Measurements from ENCODE around the gene PCSK4. TPM values are rescaled to one million over a fixed set of nuclear protein-coding genes. Genes with fewer than 3 reads are reported as not detected.

Gene PCSK4
- total RNA-seq, 1 donor from 2014 or later, result 4.9 TPM

DNA sequence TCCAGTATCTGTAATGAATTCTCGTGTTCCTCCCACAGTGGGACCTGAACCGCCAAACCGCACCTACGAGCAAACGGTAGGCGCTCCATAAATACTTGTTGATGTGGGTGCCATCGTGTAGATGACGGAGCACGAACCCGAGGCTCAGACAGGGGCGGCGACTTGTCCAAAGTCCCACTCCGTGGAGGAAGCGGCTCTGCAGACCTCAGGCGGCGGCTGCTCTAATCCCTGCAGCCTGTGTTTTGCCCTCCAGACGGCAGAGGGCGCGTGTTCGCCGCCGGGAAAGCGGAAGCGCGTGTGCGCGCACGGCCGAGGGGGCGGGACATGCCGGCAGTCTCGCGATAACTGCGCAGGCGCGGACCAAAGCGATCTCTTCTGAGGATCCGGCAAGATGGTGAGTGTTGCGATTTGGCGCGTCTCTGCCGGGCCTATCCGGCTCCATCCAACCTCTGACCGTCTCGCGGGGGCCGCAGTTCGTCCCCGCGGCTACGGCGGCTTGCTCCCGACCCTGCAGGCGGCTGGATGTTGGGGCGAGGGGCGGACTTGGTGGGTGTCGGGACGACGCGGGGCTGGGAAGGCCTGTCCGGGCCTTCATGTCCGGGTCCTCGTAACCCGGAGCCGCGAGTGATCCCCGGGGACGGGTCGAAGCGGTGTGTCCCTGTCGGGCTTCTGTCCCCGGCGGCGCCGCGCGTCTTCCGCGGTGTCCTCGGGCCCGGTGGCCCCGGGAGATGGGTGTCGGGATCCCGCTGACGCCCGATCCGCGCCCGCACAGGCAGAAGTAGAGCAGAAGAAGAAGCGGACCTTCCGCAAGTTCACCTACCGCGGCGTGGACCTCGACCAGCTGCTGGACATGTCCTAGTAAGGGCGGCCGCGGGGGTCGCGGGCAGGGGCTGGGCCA lies 51.9 kb downstream of the PCSK4 start, which contains the start of gene RPS15:
Gene RPS15, plus strand, starts transcription at position 362 of the 898 bp plus-strand sequence. Its CDS starts 30 bp downstream, at position 392.
- DNase-seq (ENCODE audit: low read depth), result peak; percentile 85

DNA sequence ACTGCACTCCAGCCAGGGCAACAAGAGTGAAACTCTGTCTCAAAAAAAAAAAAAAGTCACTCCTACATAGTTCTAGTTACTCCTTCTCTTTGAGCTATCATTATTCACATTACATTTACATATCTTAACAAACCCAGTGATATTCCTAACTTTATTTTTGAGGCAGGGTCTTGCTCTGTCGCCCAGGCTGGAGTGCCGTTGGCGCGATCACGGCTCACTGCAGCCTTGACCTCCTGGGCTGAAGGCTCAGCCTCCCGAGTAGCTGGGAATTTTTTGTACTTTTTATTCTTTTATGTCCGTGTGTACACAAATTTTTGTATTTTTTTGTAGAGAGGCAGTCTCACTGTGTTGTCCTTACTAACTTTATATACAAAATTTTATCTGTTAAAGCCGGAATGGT lies 52.5 kb downstream of the PCSK4 start:
- no peak for DNase-seq (ENCODE audit: low read depth)

DNA sequence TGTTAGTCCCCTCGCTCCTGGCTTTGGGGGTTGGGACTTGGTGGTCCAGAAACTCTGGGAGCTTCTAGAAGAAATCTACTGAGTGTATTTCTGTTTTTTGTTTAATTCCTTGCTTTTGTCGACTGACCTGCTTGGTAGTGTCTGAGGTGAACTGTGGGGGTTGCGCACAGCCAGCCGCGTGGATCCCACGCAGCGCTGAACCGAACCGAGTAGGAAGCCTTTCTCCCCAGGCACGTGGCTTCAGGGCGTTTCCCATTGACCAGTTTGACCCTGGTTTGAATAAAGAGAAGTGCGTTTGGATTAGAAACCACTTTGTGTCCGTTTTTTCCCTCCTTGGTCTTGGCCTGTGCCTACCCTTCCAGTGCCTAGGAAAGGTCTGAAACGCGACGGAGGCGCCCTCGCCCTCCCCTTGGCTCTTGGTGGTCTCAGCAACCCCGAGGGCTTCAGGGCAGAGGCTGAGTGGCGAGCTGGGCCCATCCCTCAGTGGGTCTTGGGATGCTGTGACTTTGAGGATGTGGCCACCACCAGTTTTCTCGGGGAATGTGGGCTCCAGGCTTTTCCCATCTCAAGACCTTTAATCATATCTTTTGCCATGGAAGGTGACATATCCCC lies 54.7 kb downstream of the PCSK4 start:
- DNase-seq (ENCODE audit: low read depth), result no peak

DNA sequence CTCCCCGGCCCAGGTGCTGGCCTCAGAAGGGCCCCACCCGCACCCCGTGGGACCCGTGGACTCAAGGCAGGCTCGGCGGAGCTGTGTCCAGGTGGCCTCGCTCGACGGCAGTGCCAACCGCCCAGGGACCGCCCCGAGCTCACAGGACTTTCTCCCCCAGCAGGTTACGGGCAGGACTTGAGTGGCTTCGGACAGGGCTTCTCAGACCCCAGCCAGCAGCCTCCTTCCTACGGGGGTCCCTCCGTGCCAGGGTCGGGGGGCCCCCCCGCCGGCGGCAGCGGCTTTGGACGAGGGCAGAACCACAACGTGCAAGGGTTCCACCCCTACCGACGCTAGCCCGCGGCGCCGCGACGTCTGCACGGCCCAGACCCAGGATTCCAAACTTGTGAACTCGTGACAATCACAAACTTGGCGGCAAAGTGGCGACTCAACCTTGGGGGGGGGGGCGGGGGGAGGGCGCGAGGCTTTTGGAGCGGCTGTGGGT lies 55.5 kb downstream of the PCSK4 start:
- DNase-seq (ENCODE audit: low read depth), result no peak

DNA sequence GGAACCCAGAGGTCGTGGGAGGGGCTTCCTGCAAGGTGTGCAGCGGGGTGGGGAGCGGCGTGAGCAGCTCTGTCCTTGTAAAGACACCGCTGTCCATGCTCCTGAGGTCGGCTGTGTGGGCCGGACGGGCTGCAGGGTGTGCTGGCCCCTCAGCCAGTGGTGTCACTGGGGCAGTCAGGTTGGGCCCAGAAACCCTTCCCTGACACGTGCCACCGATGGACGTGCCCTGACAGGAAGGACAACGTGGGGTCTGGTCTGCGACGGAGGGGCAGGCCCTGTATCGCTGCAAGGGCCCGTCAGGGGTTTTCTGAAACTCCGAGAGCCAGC lies 56.1 kb downstream of the PCSK4 start:
- DNase-seq (ENCODE audit: low read depth), result no peak

DNA sequence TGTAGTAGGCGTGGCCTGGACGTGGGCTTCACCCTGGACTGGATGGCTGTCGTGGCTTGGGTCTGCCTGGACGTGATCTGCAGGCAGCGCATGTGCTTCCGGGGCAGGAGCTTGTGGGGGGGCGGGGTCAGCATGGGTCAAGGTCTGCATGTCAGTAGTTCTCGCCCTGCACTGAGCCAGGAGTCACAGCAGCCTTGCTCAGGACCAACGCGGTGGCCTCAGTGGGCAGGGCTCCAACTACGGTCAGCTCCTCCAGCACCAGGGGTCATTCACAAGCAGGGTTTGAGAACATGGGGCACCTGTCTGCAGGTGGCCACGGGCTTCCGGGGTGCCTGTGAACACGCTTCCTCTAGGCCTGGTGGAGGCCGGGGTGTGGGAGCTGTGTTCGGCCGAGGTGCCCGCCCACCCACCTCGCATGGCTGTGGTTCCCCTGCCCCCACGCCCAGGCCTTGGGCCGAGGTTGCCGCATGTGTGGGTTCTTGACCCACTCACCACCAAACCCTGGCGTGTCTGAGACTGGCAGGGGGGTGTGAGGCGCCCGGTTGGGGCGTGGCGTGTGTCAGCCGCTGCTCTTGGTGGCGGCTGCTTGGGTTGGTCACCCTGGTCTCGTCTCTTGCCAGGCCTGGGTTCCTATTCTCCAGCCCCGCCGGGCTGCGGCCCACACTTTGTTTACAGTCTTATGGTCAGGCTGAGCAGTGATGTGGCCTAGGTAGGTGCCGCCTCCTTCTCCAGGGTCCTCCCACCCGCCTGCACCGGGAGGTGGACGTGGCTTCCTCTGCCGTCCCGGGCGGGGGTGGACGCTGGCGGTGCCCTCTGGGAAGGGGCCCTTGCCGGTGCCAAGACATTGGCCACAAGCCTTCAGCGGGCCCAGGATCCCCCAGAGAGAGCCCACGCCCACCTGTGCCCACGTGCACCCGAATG lies 56.8 kb downstream of the PCSK4 start:
- no peak for DNase-seq (ENCODE audit: low read depth)

DNA sequence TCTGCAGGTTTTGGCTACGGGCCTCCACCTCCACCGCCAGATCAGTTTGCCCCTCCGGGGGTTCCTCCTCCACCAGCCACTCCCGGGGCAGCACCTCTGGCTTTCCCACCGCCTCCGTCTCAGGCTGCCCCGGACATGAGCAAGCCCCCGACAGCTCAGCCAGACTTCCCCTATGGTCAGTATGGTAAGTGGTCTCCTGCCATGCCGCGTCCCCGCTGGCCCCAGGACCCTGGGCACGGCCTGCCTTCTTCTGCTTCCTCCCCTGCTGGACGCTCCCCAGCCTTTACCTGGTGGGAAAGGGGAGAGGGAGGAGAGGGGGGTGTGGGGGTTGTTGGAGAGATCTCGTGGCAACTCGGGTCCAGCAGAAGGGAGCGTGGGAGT lies 57.7 kb downstream of the PCSK4 start:
- DNase-seq (ENCODE audit: low read depth), result no peak

DNA sequence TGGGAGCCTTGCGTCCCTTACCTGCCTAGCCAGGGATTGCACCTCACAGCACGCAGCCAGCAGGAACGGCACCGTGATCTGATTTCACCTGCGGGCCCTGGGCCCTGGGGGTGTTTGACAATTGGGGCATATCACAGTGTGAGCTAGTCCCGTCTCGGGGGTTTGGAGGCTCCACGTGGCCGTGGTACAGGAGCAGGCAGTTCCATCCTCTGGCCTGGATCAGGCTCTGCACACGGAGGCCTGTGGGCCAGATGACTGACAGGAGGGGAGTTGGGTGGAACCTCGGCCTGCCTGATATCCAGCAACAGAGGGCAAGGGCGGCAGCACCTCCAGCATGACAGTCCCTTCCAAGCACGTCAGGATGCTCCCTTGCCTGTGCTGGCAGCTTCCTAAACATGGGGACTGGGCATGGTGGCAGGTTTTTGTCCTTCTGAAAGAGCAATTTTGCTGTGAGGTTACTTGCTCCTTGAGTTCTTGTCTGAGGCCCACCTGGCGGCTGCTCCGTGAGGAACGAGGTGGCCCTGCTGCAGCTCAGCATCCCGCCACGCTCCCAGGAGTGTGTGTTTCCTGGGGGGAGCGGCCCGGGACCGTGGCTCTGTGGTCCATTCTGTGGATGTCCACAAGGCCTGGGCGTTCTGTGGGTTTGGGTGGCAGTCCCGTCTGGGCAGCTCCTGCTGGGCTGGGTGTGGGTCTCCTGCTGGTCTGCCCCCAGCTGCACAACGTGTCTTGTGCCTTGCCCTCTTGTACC lies 58.2 kb downstream of the PCSK4 start:
- no peak for DNase-seq (ENCODE audit: low read depth)

Other genes starting within 250 kb of the PCSK4 start
- 29.0 and 29.2 TPM in 2 replicates for gene ATP5F1D, start 248.6 kb downstream of the PCSK4 start, total RNA-seq
- gene MIDN, start 241.8 kb downstream of the PCSK4 start, total RNA-seq, result 12.2 and 44.9 TPM in 2 replicates
- gene CIRBP, start 221.0 kb downstream of the PCSK4 start, total RNA-seq, result 174 and 314 TPM in 2 replicates
- 13.9 and 21.5 TPM in 2 replicates for gene FAM174C, start 214.8 kb downstream of the PCSK4 start, total RNA-seq
- gene EFNA2, start 204.5 kb downstream of the PCSK4 start, total RNA-seq, result 0.10 TPM in 1 of 2 replicates, not detected in the other
- gene NDUFS7, start 106.4 kb downstream of the PCSK4 start, total RNA-seq, result 56.8 and 70.2 TPM in 2 replicates
- gene GAMT, start 88.8 kb downstream of the PCSK4 start, total RNA-seq, result 13.4 and 15.4 TPM in 2 replicates
- gene DAZAP1, start 82.8 kb downstream of the PCSK4 start, total RNA-seq, result 49.2 and 96.9 TPM in 2 replicates
- gene RPS15, start 52.0 kb downstream of the PCSK4 start, total RNA-seq, result 442 and 500 TPM in 2 replicates
- gene APC2, start 40.2 kb downstream of the PCSK4 start, total RNA-seq, result 0.05 TPM in 1 of 2 replicates, not detected in the other
- 26.4 and 31.4 TPM in 2 replicates for gene C19orf25, start 11.1 kb downstream of the PCSK4 start, total RNA-seq
- gene REEP6, start 831 bp upstream of the PCSK4 start, total RNA-seq, result 4.9 and 8.7 TPM in 2 replicates
- 2.1 and 5.0 TPM in 2 replicates for gene ADAMTSL5, start 22.7 kb upstream of the PCSK4 start, total RNA-seq
- not detected in 2 replicates for gene PLK5, start 33.7 kb upstream of the PCSK4 start, total RNA-seq
- 57.7 and 80.1 TPM in 2 replicates for gene MEX3D, start 78.0 kb upstream of the PCSK4 start, total RNA-seq
- gene MBD3, start 102.5 kb upstream of the PCSK4 start, total RNA-seq, result 57.5 and 98.2 TPM in 2 replicates
- 48.3 and 76.2 TPM in 2 replicates for gene UQCR11, start 115.1 kb upstream of the PCSK4 start, total RNA-seq
- 39.2 and 102 TPM in 2 replicates for gene TCF3, start 162.3 kb upstream of the PCSK4 start, total RNA-seq

Data from renal cortical epithelial cell (primary cell).